GM11168 (cell line): Measurements from ENCODE around the gene FRMD3.

ENCODE experiments used
- in situ Hi-C: fragments of 300-500 bp; cut with MboI; formaldehyde crosslinking; loops from one replicate; pipeline ENCODE4 v1.12.0; 2022; ENCODE audit warnings: low sequenced_read_pairs; ENCODE audit not compliant: unreplicated experiment

Gene FRMD3

GRCh38 chr9:83304686-83305085 lies 233.5 kb downstream of the FRMD3 start:
- in situ Hi-C loops: no loop called here

GRCh38 chr9:83299571-83299970 lies 238.6 kb downstream of the FRMD3 start:
- in situ Hi-C loops: no loop called here

GRCh38 chr9:83299094-83299493 lies 239.1 kb downstream of the FRMD3 start:
- in situ Hi-C loops: no loop called here

GRCh38 chr9:83296123-83296522 lies 242.1 kb downstream of the FRMD3 start:
- in situ Hi-C loops: no loop called here

GRCh38 chr9:83294816-83295215 lies 243.4 kb downstream of the FRMD3 start:
- in situ Hi-C loops: no loop called here

- in situ Hi-C loops: no loop called here
These were observed 247.0 kb downstream of the FRMD3 start for GRCh38 chr9:83291196-83291595.

GRCh38 chr9:83290692-83291091 lies 247.5 kb downstream of the FRMD3 start:
- in situ Hi-C loops: no loop called here

GRCh38 chr9:83287021-83287420 lies 251.2 kb downstream of the FRMD3 start:
- in situ Hi-C loops: no loop called here

GRCh38 chr9:83285445-83286225 lies 252.6 kb downstream of the FRMD3 start:
- in situ Hi-C loops: no loop called here

- in situ Hi-C loops: no loop called here
These were observed 253.5 kb downstream of the FRMD3 start for GRCh38 chr9:83284746-83285145.

GRCh38 chr9:83283528-83283927 lies 254.7 kb downstream of the FRMD3 start:
- in situ Hi-C loops: no loop called here

GRCh38 chr9:83281306-83282255 lies 256.6 kb downstream of the FRMD3 start:
- in situ Hi-C loops: no loop called here

GRCh38 chr9:83280790-83281189 lies 257.4 kb downstream of the FRMD3 start:
- in situ Hi-C loops: no loop called here

- in situ Hi-C loops: no loop called here
These were observed 257.9 kb downstream of the FRMD3 start for GRCh38 chr9:83280268-83280667.

- in situ Hi-C loops: no loop called here
These were observed 263.4 kb downstream of the FRMD3 start for GRCh38 chr9:83274787-83275186.

GRCh38 chr9:83271665-83272071 lies 266.5 kb downstream of the FRMD3 start:
- in situ Hi-C loops: no loop called here

- in situ Hi-C loops: no loop called here
These were observed 268.1 kb downstream of the FRMD3 start for GRCh38 chr9:83270116-83270515.

- in situ Hi-C loops: no loop called here
These were observed 270.5 kb downstream of the FRMD3 start for GRCh38 chr9:83267741-83268140.

GRCh38 chr9:83266666-83267496 lies 271.3 kb downstream of the FRMD3 start:
- in situ Hi-C loops: no loop called here

GRCh38 chr9:83266331-83266665 lies 271.9 kb downstream of the FRMD3 start:
- in situ Hi-C loops: no loop called here

GRCh38 chr9:83264315-83264714 lies 273.9 kb downstream of the FRMD3 start:
- in situ Hi-C loops: no loop called here
